Neural crest cell (in vitro differentiated cells): ENCODE data around the gene KERA. TPM values are rescaled to one million over a fixed set of nuclear protein-coding genes. Genes with fewer than 3 reads are reported as not detected.

Experiments used
- DNase-seq: peaks from one replicate; pipeline ENCODE4 v3.0.0; 2021; ENCODE audit warnings: low read depth, mixed read lengths, low spot score
- H3K27ac Mint-ChIP-seq: one replicate; pipeline ENCODE4 v1.8.0; 2021; ENCODE audit warnings: mild to moderate bottlenecking, mixed read lengths; ENCODE audit not compliant: unreplicated experiment
- H3K27me3 Mint-ChIP-seq: 2 replicates; pipeline ENCODE4 v1.8.0; 2021; ENCODE audit warnings: low read depth, mild to moderate bottlenecking, mixed read lengths
- H3K36me3 Mint-ChIP-seq: 2 replicates; pipeline ENCODE4 v1.8.0; 2021; ENCODE audit warnings: low read depth, mild to moderate bottlenecking, mixed read lengths
- H3K4me1 Mint-ChIP-seq: 2 replicates; pipeline ENCODE4 v1.8.0; 2021; ENCODE audit warnings: mixed read lengths
- H3K4me3 Mint-ChIP-seq: one replicate; pipeline ENCODE4 v1.8.0; 2021; ENCODE audit warnings: mild to moderate bottlenecking, mixed read lengths
- H3K9me3 Mint-ChIP-seq: 2 replicates; pipeline ENCODE4 v1.8.0; 2021; ENCODE audit warnings: mixed read lengths
- CTCF ChIP-seq: fragments of 200-600 bp; sonication (generic); conservative IDR thresholded peaks from 2 replicates; pipeline ENCODE4 v1.5.0; 2021; ENCODE audit warnings: antibody characterized with exemption, mild to moderate bottlenecking
- long read RNA-seq: library from polyadenylated mRNA; unstranded; transcript quantifications from one replicate; pipeline ENCODE4 v2.0.0, GENCODE V29; 2020
- total RNA-seq: library from RNA; stranded (reverse); gene quantifications from 2 replicates; pipeline ENCODE4 v1.2.1, GENCODE V29; 2021

The KERA gene
- not detected in 2 replicates for total RNA-seq
- long read RNA-seq, result 0 reads

- no peaks in the 10 kb centered on the region for H3K4me1 Mint-ChIP-seq
- H3K27ac Mint-ChIP-seq, result no peak within 1 kb of the TSS
- no peak within 1 kb of the TSS for H3K4me3 Mint-ChIP-seq
These were observed at the start of gene KERA for GRCh38 chr12:91057368-91058165. Gene KERA, minus strand, starts transcription at chr12:91058024. Its CDS starts 1,743 bp downstream, at chr12:91056281.

GRCh38 chr12:91106283-91106682, 48.5 kb upstream of the KERA start:
- Mint-ChIP-seq H3K36me3 (no peaks in the 10 kb centered on the region), H3K27ac (no peak overlapping the region), H3K27me3 (no peaks in the 10 kb centered on the region), H3K4me3 (no peak overlapping the region), H3K9me3 (peaks cover 3% of the 10 kb centered on the region), H3K4me1 (peaks cover 7% of the 10 kb centered on the region)
- TF ChIP-seq CTCF, result no peak
- no peak for DNase-seq

More at GRCh38 chr12:91057368-91058165, at the start of gene KERA:
- Mint-ChIP-seq H3K36me3 (no peaks in the 10 kb centered on the region), H3K9me3 (no peaks in the 10 kb centered on the region), H3K27me3 (no peaks in the 10 kb centered on the region)
- no peak for DNase-seq
- TF ChIP-seq CTCF, result no peak

- Mint-ChIP-seq H3K9me3 (peaks cover 3% of the 10 kb centered on the region), H3K36me3 (no peaks in the 10 kb centered on the region), H3K27me3 (no peaks in the 10 kb centered on the region), H3K4me3 (no peak overlapping the region), H3K4me1 (peaks cover 3% of the 10 kb centered on the region), H3K27ac (no peak overlapping the region)
- DNase-seq, result no peak
- TF ChIP-seq CTCF, result no peak
These were observed 48.0 kb upstream of the KERA start for GRCh38 chr12:91105807-91106206.

- Mint-ChIP-seq H3K27me3 (no peaks in the 10 kb centered on the region), H3K4me3 (no peak overlapping the region), H3K36me3 (no peaks in the 10 kb centered on the region), H3K27ac (no peak overlapping the region), H3K9me3 (peaks cover 3% of the 10 kb centered on the region), H3K4me1 (peaks cover 3% of the 10 kb centered on the region)
- no peak for TF ChIP-seq CTCF
- DNase-seq, result no peak
These were observed 47.1 kb upstream of the KERA start for GRCh38 chr12:91104812-91105466.

GRCh38 chr12:91103624-91104023, 45.8 kb upstream of the KERA start:
- no peak overlapping the region for H3K27ac Mint-ChIP-seq
- no peak for DNase-seq
- no peak overlapping the region for H3K4me3 Mint-ChIP-seq
- H3K27me3 Mint-ChIP-seq, result no peaks in the 10 kb centered on the region
- H3K9me3 Mint-ChIP-seq, result no peaks in the 10 kb centered on the region
- no peaks in the 10 kb centered on the region for H3K36me3 Mint-ChIP-seq
- TF ChIP-seq CTCF, result no peak
- H3K4me1 Mint-ChIP-seq, result no peaks in the 10 kb centered on the region
